K562 (cell line): ENCODE results near the gene PNP. TPM values are rescaled to one million over a fixed set of nuclear protein-coding genes. Genes with fewer than 3 reads are reported as not detected.
A peak's percentile ranks its signal among the peaks of the same experiment; 100 is the strongest.

Experiments
- ETV5 ChIP-seq: sonication (generic); formaldehyde crosslinking; IDR thresholded peaks from 2 replicates; pipeline ENCODE4 v1.4.0; 2020; ENCODE audit warnings: low read depth, mild to moderate bottlenecking, missing genetic modification reagents
- GABPB1 ChIP-seq: sonication (generic); formaldehyde crosslinking; IDR thresholded peaks from 2 replicates; pipeline ENCODE4 v1.8.0; 2022; ENCODE audit warnings: mild to moderate bottlenecking, missing genetic modification reagents
- HNRNPK ChIP-seq: fragments of 200-400 bp; formaldehyde crosslinking; IDR thresholded peaks from one replicate; pipeline ENCODE4 v1.6.1; 2018; ENCODE audit warnings: mild to moderate bottlenecking, low read depth, low read length; ENCODE audit not compliant: poor library complexity, severe bottlenecking
- KAT2B ChIP-seq: IDR thresholded peaks from one replicate; pipeline ENCODE4 v1.6.1; 2012; ENCODE audit warnings: low read depth, mild to moderate bottlenecking, control low read depth, inconsistent platforms, low read length, moderate library complexity
- LCOR ChIP-seq: sonication (generic); formaldehyde crosslinking; IDR thresholded peaks from 2 replicates; pipeline ENCODE4 v1.8.0; 2022; ENCODE audit warnings: mild to moderate bottlenecking, missing genetic modification reagents
- NFYB ChIP-seq: IDR thresholded peaks from 2 replicates; pipeline ENCODE4 v1.6.1; 2011; ENCODE audit warnings: mild to moderate bottlenecking, moderate library complexity; ENCODE audit not compliant: insufficient read length; ENCODE audit errors: extremely low read depth
- NR4A1 ChIP-seq, 2 experiments: fragments of 250-450 bp in 1 of 2; fragments of 450-650 bp in 1 of 2; sonication (Bioruptor Pico) in 1 of 2; IDR thresholded peaks; 2 replicates each; pipeline versions ENCODE4 v1.4.0 to v1.6.1; 2016 to 2020; ENCODE audit warnings: mild to moderate bottlenecking in 2 of 2, missing compliant biosample characterization in 1 of 2, missing genetic modification characterization in 1 of 2, moderate library complexity in 1 of 2
- PHB ChIP-seq: fragments of 250-450 bp; sonication (Bioruptor Pico); IDR thresholded peaks from 2 replicates; pipeline ENCODE4 v1.5.0; 2021
- RFX7 ChIP-seq: fragments of 250-450 bp; sonication (Bioruptor Pico); IDR thresholded peaks from 2 replicates; pipeline ENCODE4 v1.5.1; 2021; ENCODE audit warnings: mild to moderate bottlenecking
- STAT5A ChIP-seq: IDR thresholded peaks from 2 replicates; pipeline ENCODE4 v1.6.1; 2012; ENCODE audit warnings: low read length, inconsistent platforms, borderline replicate concordance
- ZKSCAN8 ChIP-seq: fragments of 200-800 bp; sonication (Bioruptor generic); IDR thresholded peaks from 2 replicates; pipeline ENCODE4 v1.6.1; 2016; ENCODE audit warnings: missing genetic modification characterization, missing compliant biosample characterization
- ZNF717 ChIP-seq: fragments of 250-450 bp; sonication (Bioruptor Pico); IDR thresholded peaks from 2 replicates; pipeline ENCODE4 v1.5.0; 2021
- polyA plus RNA-seq, 8 experiments: library from polyadenylated mRNA; depleted of rRNA in 4 of 8; stranded (reverse) in 5 of 8; unstranded in 3 of 8; fragments of >200 nt; fragmentation: Nextera tagmentation in 2 of 8; fragmentation: Illumina TruSeq in 1 of 8; extraction: Ambion mirVana in 2 of 8; extraction: Trizol in 1 of 8; gene quantifications; 2 replicates each; pipeline versions ENCODE4 v1.2.1 to v1.2.3, GENCODE V29; 2011 to 2014; ENCODE audit warnings: inconsistent platforms in 1 of 8, missing spikeins in 1 of 8
- total RNA-seq, 7 experiments: library from RNA; depleted of rRNA in 6 of 7; stranded (reverse); fragments of >200 nt in 6 of 7; fragmentation: Illumina TruSeq in 2 of 7; extraction: Trizol in 2 of 7; gene quantifications; 2 replicates each; pipeline versions ENCODE4 v1.2.1 to v1.2.3, GENCODE V29; 2011 to 2021; ENCODE audit warnings: low replicate concordance in 1 of 7
- TF ChIP-seq, protein P1 (sequence below): fragments of 250-450 bp; sonication (Bioruptor Pico); IDR thresholded peaks from 2 replicates; pipeline ENCODE4 v1.9.0; 2021; ENCODE audit warnings: mild to moderate bottlenecking
- TF ChIP-seq, protein P2 (sequence below): fragments of 450-650 bp; formaldehyde crosslinking; IDR thresholded peaks from 2 replicates; pipeline ENCODE4 v1.4.0; 2022; ENCODE audit warnings: mild to moderate bottlenecking, moderate library complexity
- TF ChIP-seq, protein P3 (sequence below): fragments of 250-450 bp; sonication (Bioruptor Pico); IDR thresholded peaks from 2 replicates; pipeline ENCODE4 v1.5.0; 2021
- TF ChIP-seq, protein P4 (sequence below): fragments of 250-450 bp; sonication (Bioruptor Pico); IDR thresholded peaks from 2 replicates; pipeline ENCODE4 v1.5.0; 2022; ENCODE audit warnings: mild to moderate bottlenecking
- TF ChIP-seq, protein P5 (sequence below): fragments of 250-450 bp; sonication (Bioruptor Pico); IDR thresholded peaks from 2 replicates; pipeline ENCODE4 v1.4.0; 2020

The PNP gene
- total and polyA plus RNA-seq, 9 of the 15 experiments (the other 6 are each of a cell fraction or from before 2014, with no cell fraction given) = 92.5 to 288 (median 137) TPM

DNA sequence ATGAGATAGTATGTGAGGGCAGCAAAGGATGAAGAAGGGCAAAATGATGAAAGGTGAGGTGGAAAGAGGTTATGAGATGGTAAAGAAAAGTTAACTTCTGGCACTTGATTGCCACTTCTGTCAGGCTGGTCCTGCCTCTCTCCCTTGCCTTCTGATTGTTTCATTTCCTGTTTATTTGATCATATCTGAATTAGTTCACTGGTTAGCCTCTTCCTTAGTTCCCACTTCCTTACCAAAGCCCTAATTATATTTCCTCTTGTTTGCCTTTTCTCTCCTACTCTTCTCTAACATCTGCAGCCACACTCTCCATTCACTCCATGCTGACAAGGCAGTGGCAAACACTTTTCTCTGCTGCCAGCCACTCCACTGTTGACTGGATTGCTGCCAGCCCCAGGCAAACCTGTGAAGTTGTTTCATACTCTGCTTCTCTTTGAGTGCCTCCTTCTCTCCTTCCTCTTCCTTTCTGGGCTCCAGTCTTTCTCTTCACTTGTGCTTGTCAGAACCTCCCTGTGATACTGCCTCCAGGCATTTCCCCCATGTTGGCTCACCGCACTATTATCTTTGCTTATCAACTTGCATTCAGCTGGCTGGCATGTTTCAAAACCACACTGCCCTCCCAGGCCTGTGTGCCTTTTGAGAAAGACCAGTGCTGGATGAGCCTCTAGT lies 8.1 kb downstream of the PNP start (continued):
- TF ChIP-seq ETV5 (CRISPR knock-in tag) = no peak
- TF ChIP-seq, protein P1, sequence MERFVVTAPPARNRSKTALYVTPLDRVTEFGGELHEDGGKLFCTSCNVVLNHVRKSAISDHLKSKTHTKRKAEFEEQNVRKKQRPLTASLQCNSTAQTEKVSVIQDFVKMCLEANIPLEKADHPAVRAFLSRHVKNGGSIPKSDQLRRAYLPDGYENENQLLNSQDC (CRISPR knock-in tag) = no peak
- no peak for TF ChIP-seq RFX7 (CRISPR knock-in tag)
- TF ChIP-seq PHB (CRISPR knock-in tag) = no peak
- TF ChIP-seq, protein P2, sequence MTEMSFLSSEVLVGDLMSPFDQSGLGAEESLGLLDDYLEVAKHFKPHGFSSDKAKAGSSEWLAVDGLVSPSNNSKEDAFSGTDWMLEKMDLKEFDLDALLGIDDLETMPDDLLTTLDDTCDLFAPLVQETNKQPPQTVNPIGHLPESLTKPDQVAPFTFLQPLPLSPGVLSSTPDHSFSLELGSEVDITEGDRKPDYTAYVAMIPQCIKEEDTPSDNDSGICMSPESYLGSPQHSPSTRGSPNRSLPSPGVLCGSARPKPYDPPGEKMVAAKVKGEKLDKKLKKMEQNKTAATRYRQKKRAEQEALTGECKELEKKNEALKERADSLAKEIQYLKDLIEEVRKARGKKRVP (CRISPR knock-in tag) = no peak
- no peak for TF ChIP-seq HNRNPK
- TF ChIP-seq, protein P3, sequence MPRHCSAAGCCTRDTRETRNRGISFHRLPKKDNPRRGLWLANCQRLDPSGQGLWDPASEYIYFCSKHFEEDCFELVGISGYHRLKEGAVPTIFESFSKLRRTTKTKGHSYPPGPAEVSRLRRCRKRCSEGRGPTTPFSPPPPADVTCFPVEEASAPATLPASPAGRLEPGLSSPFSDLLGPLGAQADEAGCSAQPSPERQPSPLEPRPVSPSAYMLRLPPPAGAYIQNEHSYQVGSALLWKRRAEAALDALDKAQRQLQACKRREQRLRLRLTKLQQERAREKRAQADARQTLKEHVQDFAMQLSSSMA = no peak
- TF ChIP-seq ZNF717 (CRISPR knock-in tag) = no peak
- TF ChIP-seq KAT2B = no peak
- TF ChIP-seq GABPB1 = no peak
- TF ChIP-seq ZKSCAN8 = no peak
- TF ChIP-seq NR4A1 (CRISPR knock-in tag; IDR thresholded peaks at IDR 0.05) = no peak
- 0 out of 2 replicates have a peak, but pooled peaks have one; percentile 25 for TF ChIP-seq NR4A1 (tag; IDR thresholded peaks at IDR 0.05)
- TF ChIP-seq NFYB = no peak
- TF ChIP-seq LCOR (CRISPR knock-in tag) = no peak
- TF ChIP-seq STAT5A = peak; percentile 24; the same call in 1 of the 2 replicates
- TF ChIP-seq, protein P4, sequence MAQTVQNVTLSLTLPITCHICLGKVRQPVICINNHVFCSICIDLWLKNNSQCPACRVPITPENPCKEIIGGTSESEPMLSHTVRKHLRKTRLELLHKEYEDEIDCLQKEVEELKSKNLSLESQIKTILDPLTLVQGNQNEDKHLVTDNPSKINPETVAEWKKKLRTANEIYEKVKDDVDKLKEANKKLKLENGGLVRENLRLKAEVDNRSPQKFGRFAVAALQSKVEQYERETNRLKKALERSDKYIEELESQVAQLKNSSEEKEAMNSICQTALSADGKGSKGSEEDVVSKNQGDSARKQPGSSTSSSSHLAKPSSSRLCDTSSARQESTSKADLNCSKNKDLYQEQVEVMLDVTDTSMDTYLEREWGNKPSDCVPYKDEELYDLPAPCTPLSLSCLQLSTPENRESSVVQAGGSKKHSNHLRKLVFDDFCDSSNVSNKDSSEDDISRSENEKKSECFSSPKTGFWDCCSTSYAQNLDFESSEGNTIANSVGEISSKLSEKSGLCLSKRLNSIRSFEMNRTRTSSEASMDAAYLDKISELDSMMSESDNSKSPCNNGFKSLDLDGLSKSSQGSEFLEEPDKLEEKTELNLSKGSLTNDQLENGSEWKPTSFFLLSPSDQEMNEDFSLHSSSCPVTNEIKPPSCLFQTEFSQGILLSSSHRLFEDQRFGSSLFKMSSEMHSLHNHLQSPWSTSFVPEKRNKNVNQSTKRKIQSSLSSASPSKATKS (CRISPR knock-in tag) = no peak
- TF ChIP-seq, protein P5, sequence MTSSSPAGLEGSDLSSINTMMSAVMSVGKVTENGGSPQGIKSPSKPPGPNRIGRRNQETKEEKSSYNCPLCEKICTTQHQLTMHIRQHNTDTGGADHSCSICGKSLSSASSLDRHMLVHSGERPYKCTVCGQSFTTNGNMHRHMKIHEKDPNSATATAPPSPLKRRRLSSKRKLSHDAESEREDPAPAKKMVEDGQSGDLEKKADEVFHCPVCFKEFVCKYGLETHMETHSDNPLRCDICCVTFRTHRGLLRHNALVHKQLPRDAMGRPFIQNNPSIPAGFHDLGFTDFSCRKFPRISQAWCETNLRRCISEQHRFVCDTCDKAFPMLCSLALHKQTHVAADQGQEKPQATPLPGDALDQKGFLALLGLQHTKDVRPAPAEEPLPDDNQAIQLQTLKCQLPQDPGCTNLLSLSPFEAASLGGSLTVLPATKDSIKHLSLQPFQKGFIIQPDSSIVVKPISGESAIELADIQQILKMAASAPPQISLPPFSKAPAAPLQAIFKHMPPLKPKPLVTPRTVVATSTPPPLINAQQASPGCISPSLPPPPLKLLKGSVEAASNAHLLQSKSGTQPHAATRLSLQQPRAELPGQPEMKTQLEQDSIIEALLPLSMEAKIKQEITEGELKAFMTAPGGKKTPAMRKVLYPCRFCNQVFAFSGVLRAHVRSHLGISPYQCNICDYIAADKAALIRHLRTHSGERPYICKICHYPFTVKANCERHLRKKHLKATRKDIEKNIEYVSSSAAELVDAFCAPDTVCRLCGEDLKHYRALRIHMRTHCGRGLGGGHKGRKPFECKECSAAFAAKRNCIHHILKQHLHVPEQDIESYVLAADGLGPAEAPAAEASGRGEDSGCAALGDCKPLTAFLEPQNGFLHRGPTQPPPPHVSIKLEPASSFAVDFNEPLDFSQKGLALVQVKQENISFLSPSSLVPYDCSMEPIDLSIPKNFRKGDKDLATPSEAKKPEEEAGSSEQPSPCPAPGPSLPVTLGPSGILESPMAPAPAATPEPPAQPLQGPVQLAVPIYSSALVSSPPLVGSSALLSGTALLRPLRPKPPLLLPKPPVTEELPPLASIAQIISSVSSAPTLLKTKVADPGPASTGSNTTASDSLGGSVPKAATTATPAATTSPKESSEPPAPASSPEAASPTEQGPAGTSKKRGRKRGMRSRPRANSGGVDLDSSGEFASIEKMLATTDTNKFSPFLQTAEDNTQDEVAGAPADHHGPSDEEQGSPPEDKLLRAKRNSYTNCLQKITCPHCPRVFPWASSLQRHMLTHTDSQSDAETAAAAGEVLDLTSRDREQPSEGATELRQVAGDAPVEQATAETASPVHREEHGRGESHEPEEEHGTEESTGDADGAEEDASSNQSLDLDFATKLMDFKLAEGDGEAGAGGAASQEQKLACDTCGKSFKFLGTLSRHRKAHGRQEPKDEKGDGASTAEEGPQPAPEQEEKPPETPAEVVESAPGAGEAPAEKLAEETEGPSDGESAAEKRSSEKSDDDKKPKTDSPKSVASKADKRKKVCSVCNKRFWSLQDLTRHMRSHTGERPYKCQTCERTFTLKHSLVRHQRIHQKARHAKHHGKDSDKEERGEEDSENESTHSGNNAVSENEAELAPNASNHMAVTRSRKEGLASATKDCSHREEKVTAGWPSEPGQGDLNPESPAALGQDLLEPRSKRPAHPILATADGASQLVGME (CRISPR knock-in tag) = no peak
